ENCODE measurements around the gene SPRR3.
"Not testable (repeated sequence)": the region's sequence is repeated elsewhere in the genome, so short reads cannot be mapped to it uniquely, and the experiment has no call there.

Gene SPRR3

GRCh38 chr1:152986578-152986977 lies 15.0 kb upstream of the SPRR3 start:
- DNase-seq = no peak

DNA sequence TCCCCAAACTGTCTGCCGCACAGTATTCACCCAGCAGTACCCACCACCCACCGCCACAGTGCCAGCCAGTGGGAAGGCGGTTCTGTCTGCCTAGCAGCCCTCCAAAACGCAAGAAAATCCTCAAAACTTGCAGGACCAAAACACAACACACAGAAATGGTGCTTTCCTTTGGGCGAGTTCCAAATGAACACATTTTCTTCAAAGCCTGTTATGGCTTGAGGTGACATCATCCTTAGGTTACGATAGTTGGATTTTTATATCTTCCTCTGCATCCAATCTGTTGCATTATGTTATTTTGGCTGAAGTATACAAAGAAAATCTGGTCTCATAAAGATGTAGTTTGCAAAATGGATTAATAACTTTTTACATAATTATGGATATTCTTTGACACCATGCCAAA lies 8.4 kb upstream of the SPRR3 start:
- no peak for DNase-seq

DNA sequence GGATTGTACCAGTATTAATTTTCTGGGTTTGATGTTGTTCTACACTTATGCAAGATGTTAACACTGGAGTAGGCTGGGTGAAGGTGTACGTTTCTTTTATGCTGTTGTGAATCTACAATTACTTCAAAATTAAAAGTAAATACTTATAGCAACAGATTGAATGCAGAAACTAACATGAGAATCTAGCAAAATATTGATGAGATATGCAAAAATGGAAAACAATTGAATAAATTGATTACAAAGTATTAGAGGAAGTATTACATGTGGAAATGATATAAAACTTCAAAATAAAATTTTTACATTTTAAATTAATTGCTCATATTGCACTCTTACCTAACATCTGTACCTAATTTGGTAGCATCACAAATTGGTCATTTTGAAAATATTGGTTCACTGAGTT lies 5.7 kb upstream of the SPRR3 start:
- no peak for DNase-seq

DNA sequence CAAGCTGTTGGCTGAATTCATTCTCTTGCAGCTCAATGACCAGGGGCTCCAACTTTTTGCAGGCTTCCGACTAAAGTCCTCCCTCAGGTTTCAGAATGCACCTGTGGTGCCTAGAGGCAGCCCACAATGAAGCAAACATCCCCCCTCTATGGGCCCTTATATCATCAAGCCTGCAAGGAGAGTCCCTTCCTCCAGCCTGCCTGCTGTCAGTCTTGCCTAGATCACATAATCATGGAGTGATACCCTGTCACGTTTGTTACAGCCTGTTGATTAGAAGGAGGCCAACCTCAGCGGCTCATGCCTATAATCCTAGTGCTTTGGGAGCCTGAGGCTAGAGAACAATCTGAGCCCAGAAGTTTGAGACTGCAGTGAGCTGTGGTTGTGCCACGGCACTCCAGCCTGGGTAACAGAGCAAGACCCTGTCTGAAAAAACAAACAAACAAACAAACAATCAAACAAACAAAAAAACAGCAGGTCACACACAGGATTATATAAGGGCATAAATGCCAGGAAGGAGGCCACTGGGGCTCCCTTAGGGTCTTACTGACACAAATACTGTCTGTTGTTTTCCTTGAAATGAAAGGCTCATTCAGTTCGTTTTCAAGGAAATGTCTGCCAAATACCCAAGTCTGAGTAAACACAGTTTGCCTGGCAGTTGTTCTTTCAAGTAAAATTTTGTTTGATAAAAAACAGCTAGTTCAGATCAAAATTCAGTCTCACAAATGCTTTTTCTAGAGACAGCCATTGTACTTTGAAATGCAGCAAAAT lies 4.7 kb upstream of the SPRR3 start:
- no peak for DNase-seq

- no peak for DNase-seq
Observed at GRCh38 chr1:152997901-152998300, 3.6 kb upstream of the SPRR3 start.

GRCh38 chr1:152998476-152998875 lies 3.1 kb upstream of the SPRR3 start:
- DNase-seq = no peak

DNA sequence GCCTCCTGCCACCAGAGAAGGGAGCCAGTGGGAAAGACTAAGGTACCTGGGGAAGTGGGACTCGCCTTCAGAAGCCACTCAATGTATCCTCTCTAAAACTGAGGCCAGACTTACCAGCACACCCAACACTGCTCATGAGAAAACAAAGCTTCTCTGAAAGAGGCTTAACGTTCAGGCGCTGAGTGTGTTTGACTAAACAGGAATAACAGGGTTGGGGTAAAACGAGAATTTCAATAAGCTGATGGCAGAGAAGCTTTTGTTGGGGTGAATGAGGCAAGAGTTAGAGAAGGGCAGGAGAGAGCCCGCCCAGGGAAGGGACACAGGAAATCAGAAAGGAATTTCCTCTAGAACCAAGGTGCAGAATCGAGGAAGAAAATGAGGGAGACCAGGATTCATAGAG lies 1.7 kb upstream of the SPRR3 start:
- DNase-seq = no peak

GRCh38 chr1:153000294-153000693 lies 1.3 kb upstream of the SPRR3 start:
- no peak for DNase-seq

DNA sequence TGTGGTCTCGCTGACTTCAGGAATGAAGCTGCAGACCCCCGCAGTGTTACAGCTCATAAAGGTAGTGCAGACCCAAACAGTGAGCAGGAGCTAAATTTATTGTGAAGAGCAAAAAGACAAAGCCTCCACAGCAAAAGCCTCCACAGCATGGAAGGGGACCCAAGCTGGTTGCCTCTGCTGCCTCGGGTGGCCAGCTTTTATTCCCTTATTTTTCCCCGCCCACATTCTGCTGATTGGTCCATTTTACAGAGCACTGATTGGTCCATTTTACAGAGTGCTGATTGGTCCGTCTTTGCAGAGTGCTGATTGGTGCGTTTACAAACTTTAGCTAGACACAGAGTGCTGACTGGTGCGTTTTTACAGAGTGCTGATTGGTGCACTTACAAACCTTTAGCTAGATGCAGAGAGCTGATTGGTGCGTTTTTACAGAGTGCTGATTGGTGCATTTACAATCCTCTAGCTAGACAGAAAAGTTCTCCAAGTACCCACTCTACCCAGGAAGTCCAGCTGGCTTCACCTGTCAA lies 9.7 kb downstream of the SPRR3 start:
- not testable (repeated sequence) for DNase-seq

- not testable (repeated sequence) for DNase-seq
Observed at GRCh38 chr1:153021829-153022228, 20.3 kb downstream of the SPRR3 start.

DNA sequence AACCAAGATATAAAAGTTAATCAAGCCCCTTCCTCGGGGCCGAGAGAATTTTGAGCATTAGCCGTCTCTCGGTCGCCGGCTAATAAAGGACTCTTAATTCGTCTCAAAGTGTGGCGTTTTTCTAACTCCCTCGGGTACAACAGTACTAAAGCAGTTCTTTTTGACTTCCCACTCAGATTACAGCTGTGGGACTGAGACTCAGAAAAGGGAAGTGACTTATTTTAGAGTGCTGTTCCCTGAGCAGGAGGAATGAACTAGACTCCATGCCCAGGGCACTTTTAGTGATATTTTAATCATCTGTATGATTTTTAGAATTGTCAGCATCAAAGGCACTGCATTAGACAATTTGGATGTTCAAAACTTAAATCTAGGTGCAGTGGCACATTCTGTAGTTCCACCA lies 20.8 kb downstream of the SPRR3 start:
- DNase-seq = not testable (repeated sequence)

DNA sequence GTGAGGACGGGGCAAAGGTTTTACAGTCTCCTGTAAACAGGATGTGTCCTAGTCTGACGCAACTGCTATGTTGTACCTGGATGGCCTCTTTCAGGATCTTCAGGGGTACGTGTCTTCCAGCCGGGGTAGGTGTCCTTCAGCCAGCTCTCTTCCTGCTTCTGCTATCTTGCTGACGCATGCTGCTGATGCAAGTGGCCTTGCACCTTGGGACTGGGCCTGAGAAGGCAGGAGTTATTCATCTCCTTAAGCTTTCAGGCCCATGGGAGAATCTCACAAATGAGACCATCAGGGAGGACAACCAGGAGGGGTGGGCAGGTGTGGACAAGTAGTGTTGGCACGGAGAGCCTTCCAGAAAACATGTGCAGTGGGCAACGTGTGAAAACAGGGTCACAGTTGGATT lies 21.6 kb downstream of the SPRR3 start:
- DNase-seq = no peak

GRCh38 chr1:153024413-153024812 lies 22.9 kb downstream of the SPRR3 start:
- DNase-seq = no peak

DNA sequence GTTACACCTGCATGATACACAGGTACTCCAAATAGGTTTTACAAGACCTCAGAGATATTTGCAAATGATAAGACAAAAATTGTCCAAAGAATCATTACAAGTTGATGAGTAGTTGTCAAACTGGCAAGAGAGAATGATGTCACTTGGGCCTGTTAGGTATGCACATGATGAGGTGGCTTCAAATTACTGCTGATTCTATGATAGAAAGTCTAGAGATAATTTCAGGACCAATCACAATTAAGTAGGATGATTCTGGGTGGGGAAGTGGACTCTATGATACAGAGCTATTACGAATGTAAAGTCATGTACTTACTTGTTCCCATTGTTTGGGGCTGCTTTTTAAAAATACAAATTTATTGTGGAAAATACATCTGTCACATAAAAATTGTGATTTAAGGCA lies 24.2 kb downstream of the SPRR3 start:
- no peak for DNase-seq

GRCh38 chr1:153028766-153029165 lies 27.2 kb downstream of the SPRR3 start:
- no peak for DNase-seq

DNA sequence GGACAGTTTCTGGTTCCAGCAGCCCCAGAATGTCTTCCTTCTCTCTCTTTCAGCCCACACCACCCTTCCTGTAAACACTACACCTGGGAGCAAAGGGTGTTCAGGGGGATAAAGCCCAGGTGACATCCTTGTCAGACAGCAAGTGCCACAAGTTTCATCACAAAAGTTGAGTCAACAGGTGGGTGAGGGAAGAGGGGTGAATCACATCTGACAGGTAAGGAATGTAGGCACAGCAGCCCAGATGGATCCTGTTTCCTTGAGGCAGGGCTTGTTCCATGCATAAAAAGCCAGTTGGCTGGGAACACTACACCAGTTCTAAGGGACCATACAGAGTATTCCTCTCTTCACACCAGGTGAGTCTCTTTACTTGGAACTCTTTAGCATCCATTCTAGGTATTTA lies 29.3 kb downstream of the SPRR3 start, which contains the start of gene SPRR1B:
Gene SPRR1B (plus strand): TSS at position 309 of the 400 bp plus-strand sequence. CDS start 1,143 bp downstream, outside the sequence.
- DNase-seq = no peak

DNA sequence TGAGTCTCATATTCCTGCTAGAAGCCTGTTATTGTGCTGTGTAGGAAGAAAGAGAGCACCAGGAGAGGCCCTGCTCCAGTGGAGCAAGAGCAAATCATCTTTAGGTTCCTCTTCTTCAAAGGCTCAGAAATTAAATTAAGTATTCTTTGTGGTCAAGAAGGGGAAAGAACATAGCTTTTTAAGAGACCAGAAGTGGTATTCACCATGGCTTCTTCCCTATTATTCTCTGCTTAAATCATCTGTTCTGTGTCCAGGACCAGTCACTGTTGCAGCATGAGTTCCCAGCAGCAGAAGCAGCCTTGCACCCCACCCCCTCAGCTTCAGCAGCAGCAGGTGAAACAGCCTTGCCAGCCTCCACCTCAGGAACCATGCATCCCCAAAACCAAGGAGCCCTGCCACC lies 30.5 kb downstream of the SPRR3 start:
- no peak for DNase-seq

DNA sequence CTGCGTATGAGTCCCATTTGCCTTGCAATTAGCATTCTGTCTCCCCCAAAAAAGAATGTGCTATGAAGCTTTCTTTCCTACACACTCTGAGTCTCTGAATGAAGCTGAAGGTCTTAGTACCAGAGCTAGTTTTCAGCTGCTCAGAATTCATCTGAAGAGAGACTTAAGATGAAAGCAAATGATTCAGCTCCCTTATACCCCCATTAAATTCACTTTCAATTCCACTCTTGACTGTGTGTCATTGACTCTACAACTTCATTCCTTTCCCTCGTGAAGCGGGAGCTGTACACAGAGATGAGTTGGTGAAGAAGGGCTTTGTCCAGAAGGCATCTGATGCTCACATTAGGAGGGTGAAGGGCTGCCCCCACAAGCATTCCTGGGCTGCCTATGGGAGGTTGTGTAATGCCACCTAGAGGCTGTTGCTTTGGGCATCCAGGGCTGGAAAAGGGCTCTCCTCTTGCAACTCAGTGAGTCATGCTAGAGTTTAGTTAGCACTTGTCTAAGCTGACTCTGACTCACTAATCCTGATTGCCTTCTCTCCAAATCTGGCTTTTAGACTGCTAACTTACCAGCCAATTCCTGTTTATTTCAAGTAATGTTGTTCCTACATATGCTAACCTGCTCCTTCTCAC lies 31.2 kb downstream of the SPRR3 start:
- DNase-seq = no peak

GRCh38 chr1:153035211-153035610 lies 33.7 kb downstream of the SPRR3 start:
- no peak for DNase-seq

- no peak for DNase-seq
Observed at GRCh38 chr1:153040950-153041631, 39.5 kb downstream of the SPRR3 start, which contains the start of gene SPRR2D. Gene SPRR2D (minus strand): TSS chr1:153041120. CDS start chr1:153040346, 774 bp downstream.

- DNase-seq = no peak
Observed at GRCh38 chr1:153049211-153049610, 47.7 kb downstream of the SPRR3 start.
